SK-N-SH treated with all-trans-retinoic acid at 6 μM for 48 hours (cell line): Measurements from ENCODE around the gene SERPINF2.

ENCODE experiments used
- ARNTL ChIP-seq: fragments of 450-650 bp; formaldehyde crosslinking; IDR thresholded peaks from 2 replicates; pipeline ENCODE4 v1.5.0; 2020; ENCODE audit warnings: low read depth, mild to moderate bottlenecking, moderate library complexity, borderline replicate concordance
- CSDC2 ChIP-seq: fragments of 250-450 bp; sonication (Bioruptor Pico); IDR thresholded peaks from 2 replicates; pipeline ENCODE4 v1.5.0; 2020; ENCODE audit warnings: mild to moderate bottlenecking, moderate library complexity
- ESRRG ChIP-seq: fragments of 250-450 bp; sonication (Bioruptor Pico); IDR thresholded peaks from 2 replicates; pipeline ENCODE4 v1.6.1; 2021; ENCODE audit warnings: mild to moderate bottlenecking
- ZFP30 ChIP-seq: fragments of 450-650 bp; formaldehyde crosslinking; IDR thresholded peaks from 2 replicates; pipeline ENCODE4 v1.5.0; 2022; ENCODE audit warnings: mild to moderate bottlenecking, moderate library complexity
- TF ChIP-seq, protein P1 (sequence below): fragments of 250-450 bp; sonication (Bioruptor Pico); IDR thresholded peaks from 2 replicates; pipeline ENCODE4 v1.8.0; 2020; ENCODE audit warnings: mild to moderate bottlenecking, moderate library complexity, borderline replicate concordance
- TF ChIP-seq, protein P2 (sequence below): fragments of 250-450 bp; sonication (Bioruptor Pico); IDR thresholded peaks from 2 replicates; pipeline ENCODE4 v1.5.1; 2021; ENCODE audit warnings: mild to moderate bottlenecking, moderate library complexity

DNA sequence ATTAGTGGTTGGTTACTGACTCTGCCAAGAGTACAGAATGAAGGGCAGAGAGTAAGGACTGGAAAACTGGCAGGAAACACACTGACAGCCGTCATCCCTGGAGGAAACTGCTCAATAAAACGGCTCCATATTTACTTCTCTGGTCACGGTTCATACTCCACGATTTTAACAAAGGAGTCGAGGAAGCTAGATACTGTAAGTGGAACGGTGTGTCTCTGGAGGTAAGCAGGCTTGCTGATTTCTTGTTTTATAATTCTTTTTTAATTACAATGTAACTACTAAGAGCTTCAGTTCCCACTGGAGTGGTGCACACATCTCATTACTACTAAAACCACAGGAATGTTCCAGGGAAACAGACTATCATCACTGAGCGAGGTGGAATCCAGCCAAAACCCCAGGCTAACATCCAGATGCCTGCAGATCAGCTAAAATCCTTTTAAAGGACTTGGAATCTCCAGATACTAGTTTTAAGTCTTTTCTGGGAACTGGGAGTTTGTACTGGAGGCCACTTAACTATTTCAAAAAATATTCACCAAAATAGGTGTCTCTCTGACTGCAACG, 37.0 kb downstream of the SERPINF2 start:
- TF ChIP-seq, protein P1, sequence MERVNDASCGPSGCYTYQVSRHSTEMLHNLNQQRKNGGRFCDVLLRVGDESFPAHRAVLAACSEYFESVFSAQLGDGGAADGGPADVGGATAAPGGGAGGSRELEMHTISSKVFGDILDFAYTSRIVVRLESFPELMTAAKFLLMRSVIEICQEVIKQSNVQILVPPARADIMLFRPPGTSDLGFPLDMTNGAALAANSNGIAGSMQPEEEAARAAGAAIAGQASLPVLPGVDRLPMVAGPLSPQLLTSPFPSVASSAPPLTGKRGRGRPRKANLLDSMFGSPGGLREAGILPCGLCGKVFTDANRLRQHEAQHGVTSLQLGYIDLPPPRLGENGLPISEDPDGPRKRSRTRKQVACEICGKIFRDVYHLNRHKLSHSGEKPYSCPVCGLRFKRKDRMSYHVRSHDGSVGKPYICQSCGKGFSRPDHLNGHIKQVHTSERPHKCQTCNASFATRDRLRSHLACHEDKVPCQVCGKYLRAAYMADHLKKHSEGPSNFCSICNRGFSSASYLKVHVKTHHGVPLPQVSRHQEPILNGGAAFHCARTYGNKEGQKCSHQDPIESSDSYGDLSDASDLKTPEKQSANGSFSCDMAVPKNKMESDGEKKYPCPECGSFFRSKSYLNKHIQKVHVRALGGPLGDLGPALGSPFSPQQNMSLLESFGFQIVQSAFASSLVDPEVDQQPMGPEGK (CRISPR knock-in tag) = no peak
- TF ChIP-seq, protein P2, sequence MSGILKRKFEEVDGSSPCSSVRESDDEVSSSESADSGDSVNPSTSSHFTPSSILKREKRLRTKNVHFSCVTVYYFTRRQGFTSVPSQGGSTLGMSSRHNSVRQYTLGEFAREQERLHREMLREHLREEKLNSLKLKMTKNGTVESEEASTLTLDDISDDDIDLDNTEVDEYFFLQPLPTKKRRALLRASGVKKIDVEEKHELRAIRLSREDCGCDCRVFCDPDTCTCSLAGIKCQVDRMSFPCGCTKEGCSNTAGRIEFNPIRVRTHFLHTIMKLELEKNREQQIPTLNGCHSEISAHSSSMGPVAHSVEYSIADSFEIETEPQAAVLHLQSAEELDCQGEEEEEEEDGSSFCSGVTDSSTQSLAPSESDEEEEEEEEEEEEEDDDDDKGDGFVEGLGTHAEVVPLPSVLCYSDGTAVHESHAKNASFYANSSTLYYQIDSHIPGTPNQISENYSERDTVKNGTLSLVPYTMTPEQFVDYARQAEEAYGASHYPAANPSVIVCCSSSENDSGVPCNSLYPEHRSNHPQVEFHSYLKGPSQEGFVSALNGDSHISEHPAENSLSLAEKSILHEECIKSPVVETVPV (CRISPR knock-in tag) = no peak
- TF ChIP-seq ARNTL = no peak
- no peak for TF ChIP-seq ESRRG (CRISPR knock-in tag)
- no peak for TF ChIP-seq ZFP30 (CRISPR knock-in tag)
- TF ChIP-seq CSDC2 (CRISPR knock-in tag) = no peak
